HL-60/S4 treated with phorbol 12-myristate 13-acetate at 8.2 ng/mL for 4 days and 3 days (cell line): Measurements from ENCODE around the gene BIRC7.
"Not testable (repeated sequence)": the region's sequence is repeated elsewhere in the genome, so short reads cannot be mapped to it uniquely, and the experiment has no call there.

Experiments used
- in situ Hi-C: fragments of 300-500 bp; cut with MboI; formaldehyde crosslinking; loops from 2 replicates; pipeline ENCODE4 v1.15.0; 2022; ENCODE audit warnings: low sequenced_read_pairs

The BIRC7 gene

DNA sequence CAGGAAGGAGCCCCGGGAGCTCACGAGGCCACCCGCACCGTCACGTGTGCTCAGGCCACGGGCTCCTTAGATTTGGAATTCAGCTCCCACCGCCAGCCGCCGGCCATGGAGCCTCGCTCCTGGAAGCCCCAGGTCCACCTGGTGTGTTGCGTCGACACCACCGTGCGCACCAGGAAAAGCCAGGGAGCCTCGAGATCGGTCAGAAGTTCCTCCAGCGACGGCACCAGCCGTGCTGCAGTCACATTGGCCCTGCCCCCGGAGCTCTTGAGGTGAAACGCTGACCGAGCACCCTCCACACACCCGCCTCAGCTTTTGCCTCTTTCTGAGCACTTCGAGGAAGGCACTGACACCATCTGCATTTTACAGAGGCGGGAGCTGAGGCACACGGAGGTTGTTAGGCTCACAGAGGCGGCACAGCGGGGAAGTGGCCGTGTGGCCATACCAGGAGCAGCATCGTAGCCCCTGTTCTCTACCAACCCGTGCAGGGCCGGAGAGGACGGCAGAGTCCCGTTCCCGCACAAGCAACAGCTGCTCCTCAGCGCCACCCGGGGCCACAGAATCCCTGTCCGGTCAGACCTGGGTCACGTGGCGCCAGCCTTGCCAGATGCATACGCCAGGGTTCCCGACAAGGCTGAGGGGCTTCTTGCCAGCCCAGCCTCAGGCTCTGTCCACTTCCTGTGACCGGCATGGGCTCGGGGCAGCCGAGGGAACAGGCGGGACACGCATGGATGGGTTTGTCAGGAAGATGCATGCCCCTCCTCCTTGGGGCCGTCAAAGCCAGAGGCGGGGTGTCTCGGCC, 11.0 kb downstream of the BIRC7 start:
- in situ Hi-C loops = no loop called here

DNA sequence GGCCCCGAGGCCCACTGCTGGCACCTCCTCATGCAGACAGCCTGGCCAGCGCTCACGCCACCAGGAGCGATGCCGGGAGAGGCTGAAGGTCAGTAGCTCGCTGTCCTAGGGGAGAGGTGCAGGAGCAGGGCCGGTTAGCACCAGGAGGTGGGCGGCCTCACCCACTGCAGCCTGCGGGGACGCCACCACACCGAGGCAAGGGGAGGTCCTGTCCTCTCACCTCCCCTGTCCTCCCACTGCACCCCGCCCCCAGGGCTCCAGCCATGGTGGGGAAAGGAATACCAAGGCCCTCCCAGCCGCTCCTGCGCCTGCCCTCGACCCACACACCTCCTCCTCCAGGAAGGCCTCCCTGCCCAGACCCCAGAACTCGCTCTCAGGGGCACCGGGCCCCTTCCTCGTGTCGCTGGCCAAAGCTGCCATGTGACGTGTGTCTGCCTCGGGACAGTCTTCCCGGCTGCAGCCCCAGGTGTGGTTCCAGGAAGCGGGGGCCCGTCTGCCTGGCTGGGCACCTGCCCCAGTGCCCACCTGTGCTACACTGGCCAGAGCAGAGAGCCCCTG, 12.0 kb downstream of the BIRC7 start:
- in situ Hi-C loops = no loop called here

DNA sequence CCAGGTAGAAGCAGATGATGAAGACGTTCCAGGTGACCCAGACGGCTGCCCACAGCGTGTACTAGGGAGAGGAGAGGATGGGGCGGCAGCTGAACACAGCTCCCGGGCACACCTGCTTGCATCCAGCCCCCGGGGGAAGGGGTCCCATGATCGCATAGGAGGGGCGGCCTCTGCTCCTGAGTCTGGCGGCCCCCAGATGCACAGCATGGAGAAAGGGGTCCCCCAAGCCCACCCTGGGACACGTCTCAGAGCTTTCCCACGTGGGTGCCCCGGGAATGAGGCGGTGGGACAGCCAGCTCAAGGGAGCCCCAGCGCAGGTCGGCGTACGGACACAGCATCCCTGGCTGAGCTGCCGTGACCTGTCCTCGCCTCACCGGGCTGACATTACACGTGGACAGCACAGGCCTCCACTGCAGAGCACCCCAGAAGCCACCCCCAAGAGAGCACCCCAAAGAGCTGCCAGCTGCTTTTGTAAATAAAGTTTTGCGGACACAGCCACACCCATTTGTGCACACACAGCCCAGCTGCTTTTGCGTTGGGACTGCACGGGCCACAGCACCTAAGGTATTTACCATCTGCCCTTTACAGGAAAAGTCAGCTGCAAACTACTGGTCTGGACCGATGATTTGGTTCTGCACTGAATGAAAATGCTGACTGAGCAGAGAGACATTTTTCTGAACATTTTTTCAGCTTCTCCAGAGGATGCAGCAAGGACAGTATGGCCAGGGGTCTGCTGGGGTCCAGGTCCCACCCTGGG, 13.3 kb downstream of the BIRC7 start:
- in situ Hi-C loops = no loop called here

DNA sequence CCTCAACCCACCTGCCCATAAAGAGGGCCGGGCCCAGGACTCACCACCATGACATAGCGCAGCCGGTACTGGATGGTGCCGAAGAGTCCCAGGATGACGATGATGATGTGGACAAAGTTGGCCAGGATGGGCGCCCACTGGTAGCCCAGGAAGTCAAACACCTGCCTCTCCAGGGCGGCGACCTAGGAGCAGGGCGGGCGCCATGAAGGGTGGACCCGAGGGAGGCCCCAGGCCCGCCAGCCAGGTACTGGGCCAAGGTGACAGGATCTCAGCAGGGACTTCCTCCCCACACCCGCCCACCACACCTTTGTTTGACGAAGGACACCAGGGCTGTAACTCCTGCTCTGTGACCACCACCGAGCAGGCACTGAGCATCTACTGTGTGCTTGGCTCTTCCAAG, 14.2 kb downstream of the BIRC7 start:
- in situ Hi-C loops = no loop called here

DNA sequence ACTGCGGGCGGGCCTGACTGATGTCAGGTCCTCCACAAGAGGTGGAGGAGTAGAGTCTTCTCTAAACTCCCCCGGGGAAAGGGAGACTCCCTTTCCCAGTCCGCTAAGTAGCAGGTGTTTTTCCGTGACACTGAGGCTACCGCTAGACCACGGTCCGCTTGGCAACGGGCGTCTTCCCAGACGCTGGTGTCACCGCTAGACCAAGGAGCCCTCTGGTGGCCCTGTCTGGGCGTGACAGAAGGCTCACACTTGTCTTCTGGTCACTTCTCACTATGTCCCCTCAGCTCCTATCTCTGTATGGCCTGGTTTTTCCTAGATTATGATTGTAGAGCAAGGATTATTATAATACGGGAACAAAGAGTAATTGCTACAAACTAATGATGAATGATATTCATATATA, 15.6 kb downstream of the BIRC7 start:
- in situ Hi-C loops = not testable (repeated sequence)

DNA sequence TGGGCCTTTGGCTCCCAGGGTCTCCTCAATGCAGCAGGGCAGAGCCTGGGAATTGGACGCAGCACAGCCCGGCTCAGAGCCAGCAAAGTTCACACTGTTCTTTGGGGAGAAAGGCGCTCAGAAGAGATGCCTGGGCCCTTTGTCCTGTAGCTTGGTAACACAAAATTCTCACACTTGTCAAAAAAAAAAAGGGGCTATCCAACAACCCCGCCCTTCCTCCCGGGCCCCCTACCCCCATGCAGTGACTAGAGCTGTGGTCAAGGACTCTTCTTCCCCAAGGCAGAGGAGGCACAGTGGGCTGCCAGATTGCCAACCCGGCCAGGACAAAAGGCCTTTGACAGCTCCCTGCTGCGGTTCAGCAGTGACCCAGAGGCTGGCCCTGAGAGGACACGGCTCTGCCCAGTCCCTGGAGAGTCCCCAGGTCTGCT, 16.6 kb downstream of the BIRC7 start:
- in situ Hi-C loops = no loop called here

DNA sequence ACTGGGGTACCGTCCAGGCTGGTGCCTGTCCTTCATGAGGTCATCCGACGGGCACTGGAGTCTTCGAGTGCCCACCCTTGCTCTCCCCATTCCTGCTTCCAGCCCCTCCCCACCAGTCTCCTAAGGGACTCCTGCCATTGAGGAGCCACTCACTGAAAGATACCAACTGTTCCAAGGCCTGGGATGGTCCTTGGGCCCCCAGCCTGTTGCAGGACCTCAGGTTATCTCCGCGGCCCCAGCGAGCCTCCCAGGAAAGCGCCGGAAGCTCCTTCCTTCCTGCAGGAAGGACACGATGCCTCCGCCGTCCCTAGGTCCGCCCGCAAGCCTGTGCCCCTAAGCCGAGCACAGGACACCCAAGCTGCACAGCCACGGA, 17.3 kb downstream of the BIRC7 start:
- in situ Hi-C loops = no loop called here

DNA sequence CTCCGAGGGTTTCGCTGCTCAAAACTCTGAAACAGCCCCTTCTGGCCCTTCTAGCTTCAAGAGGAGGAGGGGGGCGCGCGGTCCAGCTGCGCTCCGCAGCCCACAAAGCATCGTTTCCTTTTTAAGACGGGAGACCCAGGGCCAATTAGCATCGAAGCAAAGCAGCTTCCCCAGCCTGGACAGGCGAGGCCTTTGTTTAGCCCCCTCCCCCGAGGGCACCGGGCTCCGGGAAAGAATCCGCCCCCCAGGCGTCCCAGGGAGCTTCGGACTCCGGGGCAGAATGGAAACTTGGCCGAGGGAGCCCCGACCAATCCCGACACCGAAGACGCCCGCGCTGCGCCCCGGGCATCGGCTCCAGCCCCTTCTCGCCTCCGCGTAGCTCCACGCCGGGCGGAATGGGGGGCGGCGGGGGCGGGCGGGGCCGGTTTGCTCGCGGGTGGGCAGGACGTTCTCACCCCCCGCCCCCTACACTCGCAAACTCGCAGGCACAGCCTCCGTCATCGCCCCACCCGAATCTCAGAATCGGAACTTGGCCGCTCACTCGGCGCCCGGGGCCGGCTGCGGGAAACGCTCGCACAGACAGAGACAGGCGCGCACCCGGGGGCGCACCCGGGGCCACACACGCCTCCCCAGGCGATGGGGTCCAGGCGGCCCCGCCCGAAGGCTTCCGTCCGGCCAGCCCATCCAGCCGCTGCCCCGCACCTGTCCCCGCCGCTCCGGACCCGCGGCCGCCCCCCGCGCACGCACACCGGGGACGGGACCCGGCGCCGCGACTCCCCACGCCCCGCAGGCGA, 17.9 kb downstream of the BIRC7 start:
- in situ Hi-C loops = no loop called here

DNA sequence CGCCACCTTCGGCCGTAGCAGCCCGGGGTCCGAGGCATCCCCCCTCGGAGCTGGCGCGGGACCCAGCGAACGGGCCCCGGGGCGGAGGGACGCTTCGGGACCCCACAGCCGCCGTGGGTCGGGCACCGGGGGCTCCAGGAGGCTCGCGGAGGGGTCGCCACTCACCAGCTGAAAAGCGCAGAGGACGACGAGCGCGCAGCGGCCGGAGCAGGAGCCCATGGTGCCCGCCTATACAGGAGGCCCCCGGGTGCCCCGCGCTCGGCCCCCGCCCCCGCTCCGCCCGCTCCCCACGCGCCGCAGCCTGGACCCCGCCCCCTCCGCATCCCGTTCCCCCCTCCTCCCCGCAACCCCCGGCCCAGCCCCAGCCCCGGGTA, 18.5 kb downstream of the BIRC7 start, which contains the start of gene NKAIN4:
Gene NKAIN4, minus strand, starts transcription at position 232 of the 374 bp plus-strand sequence. Its CDS starts 13 bp downstream, at position 219.
- in situ Hi-C loops = no loop called here

DNA sequence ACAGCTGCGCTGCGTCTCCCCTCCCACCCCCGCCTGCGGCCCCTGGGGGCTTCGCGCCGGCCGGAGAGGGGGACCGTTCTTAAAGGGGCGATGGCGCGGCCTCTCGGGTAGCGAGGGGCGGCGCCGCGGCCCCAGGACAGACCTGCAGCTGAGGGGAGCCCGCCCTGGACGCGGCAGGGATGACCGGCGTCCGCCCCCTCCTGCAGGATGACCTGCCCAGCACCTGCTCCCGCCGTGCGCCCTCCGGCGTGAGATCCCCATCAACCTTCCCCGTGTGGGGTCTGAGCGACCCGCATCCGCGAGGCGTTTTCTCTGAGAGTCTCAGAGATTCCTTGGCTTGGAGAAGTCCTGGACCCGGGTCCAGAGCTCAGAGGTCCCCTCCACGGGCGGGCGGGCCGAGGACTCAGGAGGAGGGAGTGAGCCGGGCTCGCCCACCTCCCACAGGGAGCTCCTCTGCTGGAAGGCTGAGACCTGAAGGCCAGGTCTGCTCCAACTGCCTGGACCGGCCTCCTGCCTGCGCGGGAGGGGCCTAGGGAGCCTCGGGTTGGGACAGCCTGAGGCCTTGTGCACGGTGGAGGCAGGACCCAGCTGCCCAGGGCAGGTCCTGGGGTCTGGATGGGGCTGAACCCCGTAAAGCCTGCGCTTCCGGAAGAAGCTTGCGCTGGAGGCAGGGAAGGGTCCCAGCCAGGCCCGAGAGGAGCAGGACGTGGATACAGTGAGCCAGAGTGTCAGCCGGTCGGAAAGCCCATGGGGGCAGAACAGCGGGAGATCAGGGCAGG, 19.1 kb downstream of the BIRC7 start:
- in situ Hi-C loops = no loop called here

DNA sequence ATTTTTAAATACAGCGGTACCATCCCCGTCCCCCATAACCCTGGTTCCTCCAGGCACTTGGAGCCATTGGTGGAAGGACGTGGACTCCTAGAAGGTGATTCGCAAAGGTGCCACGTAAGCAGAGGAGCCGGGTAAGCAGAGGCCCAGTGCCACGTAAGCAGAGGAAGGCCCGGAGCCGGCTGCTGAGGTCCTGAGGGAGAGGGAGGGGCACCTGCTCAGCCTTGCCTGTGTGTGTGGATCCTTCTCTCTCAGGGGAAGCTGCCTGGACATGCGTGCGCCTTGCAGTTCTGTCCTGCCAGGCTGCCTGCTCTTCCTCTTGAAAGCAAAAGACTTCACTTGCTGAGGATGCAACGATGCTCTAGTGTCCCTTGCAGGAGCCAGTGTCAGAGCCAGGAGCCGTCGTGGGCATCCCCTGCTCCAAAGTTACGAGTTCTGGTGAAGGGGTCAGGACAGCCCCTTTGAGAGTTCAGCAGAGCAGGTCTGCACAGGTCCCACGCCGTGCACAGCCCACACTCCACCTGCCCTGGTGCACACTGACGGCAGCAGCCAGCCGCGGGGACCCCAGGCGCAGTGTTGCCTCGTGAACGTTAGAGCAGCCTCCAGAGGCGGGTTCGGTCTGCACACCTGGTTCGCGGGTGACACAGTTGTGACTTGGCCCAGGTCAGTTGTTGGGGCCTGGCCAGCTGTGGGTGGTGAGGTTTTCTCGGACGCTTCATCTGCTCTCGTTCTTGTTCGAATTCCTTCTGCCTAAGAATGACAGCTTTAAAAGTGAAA, 20.4 kb downstream of the BIRC7 start:
- in situ Hi-C loops = no loop called here

DNA sequence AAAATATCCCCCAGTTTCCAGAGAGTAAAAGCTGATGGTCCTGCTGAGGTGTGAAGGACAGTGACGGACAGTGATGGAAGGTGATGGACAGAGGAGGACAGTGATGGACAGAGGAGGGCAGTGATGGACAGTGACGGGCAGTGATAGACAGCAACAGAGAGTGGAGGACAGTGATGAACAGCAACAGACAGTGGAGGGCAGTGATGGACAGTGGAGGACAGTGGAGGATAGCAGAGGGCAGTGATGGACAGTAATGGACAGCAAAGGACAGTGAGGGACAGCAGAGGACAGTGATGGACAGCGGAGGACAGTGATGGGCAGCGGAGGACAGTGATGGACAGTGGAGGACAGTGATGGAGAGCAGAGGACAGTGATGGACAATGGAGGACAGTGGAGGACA, 21.2 kb downstream of the BIRC7 start:
- in situ Hi-C loops = no loop called here

DNA sequence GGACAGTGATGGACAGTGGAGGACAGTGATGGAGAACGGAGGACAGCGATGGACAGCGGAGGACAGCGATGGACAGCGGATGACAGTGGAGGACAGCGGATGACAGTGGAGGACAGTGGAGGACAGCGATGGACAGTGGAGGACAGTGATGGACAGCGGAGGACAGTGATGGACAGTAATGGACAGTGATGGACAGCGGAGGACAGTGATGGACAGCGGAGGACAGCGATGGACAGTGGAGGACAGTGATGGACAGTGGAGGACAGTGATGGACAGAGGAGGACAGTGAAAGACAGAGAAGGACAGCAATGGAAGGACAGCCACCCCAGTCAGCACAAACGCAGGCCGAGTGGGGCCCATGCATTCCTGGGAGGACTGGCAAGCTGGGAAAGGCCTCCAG, 21.9 kb downstream of the BIRC7 start:
- in situ Hi-C loops = no loop called here

DNA sequence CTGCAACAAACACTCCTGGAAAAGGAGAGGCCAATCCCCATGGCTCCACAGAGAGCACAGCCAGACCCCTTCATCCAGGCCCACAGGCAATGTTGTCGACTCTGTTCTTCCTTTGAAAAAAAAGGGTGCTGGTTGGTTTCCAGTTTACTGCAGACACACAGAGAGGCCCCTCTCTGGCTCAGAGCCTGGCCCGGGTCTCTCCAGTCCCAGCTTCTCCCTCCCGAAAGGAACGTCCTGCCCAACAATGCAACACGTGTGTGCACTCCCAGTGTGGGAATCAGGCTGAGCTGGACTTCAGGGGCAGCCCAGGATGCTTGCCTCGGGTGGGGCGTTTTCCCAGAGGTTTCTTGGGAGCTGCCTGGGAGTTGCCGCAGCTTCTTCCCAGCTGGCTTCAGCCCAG, 23.1 kb downstream of the BIRC7 start:
- in situ Hi-C loops = no loop called here

DNA sequence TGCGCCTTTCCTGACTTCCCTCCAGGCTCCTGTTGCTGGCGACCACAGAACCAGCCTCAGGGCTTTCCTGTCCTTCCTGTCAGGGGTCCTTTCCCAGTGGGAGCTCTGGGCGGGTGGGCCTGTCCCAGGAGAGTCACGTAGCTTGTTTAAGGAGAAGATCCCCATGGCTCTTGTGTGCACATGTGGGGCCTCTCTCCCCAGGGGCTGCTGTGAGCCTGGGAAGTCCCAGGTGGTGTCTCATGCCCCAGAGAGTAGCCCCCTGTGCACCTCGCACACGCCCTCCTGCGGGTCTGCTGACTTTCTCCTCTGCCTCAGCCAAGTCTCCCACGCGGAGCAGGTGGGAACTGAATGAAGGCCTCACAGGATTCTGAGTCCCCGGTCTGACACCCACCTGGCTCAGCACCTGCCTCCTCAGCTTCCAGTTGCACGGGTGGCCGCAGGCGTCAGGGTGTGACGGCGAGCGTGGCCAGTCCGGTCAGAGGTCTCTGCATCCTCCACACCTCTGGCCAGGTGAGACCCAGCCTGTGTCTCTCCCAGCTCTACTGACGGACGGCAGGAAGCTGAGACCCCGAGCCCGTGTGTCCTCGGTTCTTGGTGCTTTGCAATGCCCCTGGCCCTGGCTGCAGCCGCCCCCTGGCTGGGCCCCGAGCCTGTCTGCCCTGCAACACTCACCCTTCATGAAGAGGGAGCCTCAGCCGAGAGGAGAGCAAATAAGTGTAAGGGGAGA, 24.2 kb downstream of the BIRC7 start:
- in situ Hi-C loops = no loop called here

DNA sequence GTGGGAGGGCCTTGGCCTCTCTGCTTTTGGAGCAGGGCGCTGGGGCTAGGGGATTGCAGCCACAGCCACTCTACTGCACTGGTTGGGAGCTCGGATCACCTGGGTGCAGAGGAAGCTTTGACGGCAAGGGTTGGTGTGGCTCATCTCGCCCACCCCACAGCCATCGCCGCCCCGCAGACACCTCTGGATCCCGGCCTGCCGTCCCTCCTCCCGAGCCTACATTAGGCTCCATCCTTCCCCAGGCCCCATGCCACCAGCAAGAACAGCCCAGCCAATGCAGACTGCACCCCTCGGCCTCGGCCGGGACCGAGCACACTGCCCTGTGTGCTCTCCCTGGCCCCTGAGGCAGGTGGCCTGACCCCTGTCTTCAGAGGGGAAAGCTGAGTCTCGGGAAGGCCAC, 24.8 kb downstream of the BIRC7 start:
- in situ Hi-C loops = no loop called here

DNA sequence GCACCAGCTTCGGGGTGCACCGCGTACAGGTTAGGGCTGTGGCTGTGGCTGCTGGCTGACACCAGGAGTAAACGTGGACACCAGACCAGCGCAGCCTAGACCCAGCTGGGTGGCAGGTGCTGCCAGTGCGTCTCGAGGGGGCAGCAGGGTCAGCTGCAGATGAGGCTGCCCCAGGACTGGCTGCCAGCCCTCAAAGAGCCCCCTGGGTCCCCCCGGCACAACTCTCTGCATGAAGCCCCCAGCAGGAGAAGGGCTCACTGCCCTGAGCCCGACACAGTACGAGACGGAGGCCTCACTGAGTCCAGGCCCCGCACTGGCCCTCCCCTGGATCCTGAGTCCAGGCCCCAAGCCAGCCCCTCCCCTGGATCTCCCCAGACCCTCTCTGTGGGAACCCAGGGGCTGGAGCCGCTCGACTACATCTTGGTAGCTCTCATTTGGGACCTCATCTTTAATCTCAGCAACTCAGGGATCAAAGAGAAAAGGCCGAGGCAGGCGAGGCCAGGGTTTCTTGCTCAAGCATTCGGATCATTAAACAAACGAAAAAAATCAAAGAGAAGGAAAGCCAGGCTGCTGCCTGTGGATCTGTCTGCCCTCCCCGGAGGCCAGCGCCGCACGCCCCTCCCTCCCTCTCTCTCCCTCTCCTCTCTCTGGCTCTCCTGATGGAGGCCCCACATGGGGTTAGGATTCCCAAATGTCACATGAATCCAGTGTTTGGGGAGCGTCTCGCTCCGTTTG, 25.5 kb downstream of the BIRC7 start:
- in situ Hi-C loops = no loop called here

DNA sequence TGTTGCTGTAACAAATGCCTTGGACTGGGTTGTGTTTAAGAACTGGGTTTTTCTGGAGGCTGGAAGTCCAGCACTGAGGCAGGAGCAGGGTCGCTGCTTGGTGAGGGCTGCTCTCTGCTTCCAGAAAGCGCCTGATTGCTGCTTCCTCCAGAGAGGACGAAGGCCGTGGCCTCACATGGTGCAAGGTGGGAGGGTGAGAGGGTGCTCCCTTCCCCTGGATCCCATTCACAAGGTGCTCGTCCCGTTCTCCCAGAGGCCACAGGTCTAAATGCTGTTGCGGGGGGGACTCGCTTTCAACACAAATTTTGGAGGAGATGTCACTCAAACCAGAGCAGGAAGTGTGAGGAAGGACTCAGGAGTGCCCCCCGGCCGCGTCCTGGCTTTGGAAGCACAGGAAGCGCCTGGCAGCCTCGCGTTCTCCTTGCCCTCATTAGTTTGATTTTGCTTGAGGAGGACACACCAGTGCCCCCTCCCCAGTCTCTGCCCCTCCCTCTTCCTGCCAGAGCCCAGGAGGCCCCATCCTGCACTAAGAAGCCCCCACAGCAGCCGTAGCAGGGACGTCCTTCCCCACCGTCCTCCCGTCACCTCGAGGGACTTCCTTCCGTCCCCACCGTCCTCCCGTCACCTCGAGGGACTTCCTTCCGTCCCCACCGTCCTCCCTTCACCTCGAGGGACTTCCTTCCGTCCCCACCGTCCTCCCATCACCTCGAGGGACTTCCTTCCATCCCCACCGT, 26.3 kb downstream of the BIRC7 start:
- in situ Hi-C loops = no loop called here
